Ovary (tissue), 3 donors: ENCODE results near the gene AMOTL1.

Experiments
- CTCF ChIP-seq, 3 donors: fragments of 450-650 bp in 2 of 3; fragments of 200-600 bp in 1 of 3; IDR thresholded peaks; one replicate each; pipeline versions ENCODE4 v1.5.1 to v1.8.0; 2016 to 2022; ENCODE audit warnings: antibody characterized with exemption in 3 of 3, mild to moderate bottlenecking in 1 of 3
- EP300 ChIP-seq: sonication (generic); formaldehyde crosslinking; IDR thresholded peaks from one replicate; pipeline ENCODE4 v1.6.1; 2017; ENCODE audit warnings: antibody characterized with exemption
- POLR2A ChIP-seq: fragments of 450-650 bp; IDR thresholded peaks from one replicate; pipeline ENCODE4 v1.6.1; 2017; ENCODE audit warnings: antibody characterized with exemption, mild to moderate bottlenecking, moderate library complexity
- donor health status: DM: no; HTN: no; CAD: no.

- TF ChIP-seq POLR2A (no peak), CTCF (IDR thresholded peaks at IDR 0.05) (no peak), EP300 (no peak)
Observed at GRCh38 chr11:94755494-94755893, 12.7 kb upstream of the AMOTL1 start.
